HEK293 (cell line): Measurements from ENCODE around the gene FAM83C.

Source experiments
- CTCF ChIA-PET: fragments of 350-600 bp; formaldehyde crosslinking; extraction: SDS; loops from one replicate; lab custom pipeline; 2021; ENCODE audit warnings: antibody characterized with exemption; lab: Yijun Ruan, JAX
- POLR2A ChIA-PET: fragments of 300-600 bp; formaldehyde crosslinking; extraction: SDS; loops from one replicate; lab custom pipeline; 2020; ENCODE audit warnings: antibody characterized with exemption, inconsistent platforms; lab: Yijun Ruan, JAX
- H3K27ac ChIP-seq: fragments of 200-500 bp; sonication (Bioruptor generic); 2 replicates; pipeline ENCODE4 v1.5.1; 2014; ENCODE audit warnings: low read depth, low read length, control low read depth, inconsistent platforms; ENCODE audit errors: extremely low read depth
- H3K36me3 ChIP-seq, 2 experiments: fragments of 200-500 bp in 1 of 2; sonication (Bioruptor generic) in 1 of 2; 1 replicate in 1 of 2; 2 replicates in 1 of 2; pipeline ENCODE4 v1.5.1; 2014 to 2017; ENCODE audit warnings: inconsistent platforms in 2 of 2, low read length in 2 of 2; ENCODE audit not compliant: control insufficient read depth in 2 of 2, insufficient read depth in 1 of 2
- H3K4me1 ChIP-seq: fragments of 200-500 bp; sonication (Bioruptor generic); 2 replicates; pipeline ENCODE4 v1.5.1; 2014; ENCODE audit warnings: mild to moderate bottlenecking, low read length, inconsistent platforms; ENCODE audit not compliant: control insufficient read depth, insufficient read depth
- H3K4me3 ChIP-seq: 2 replicates; pipeline ENCODE4 v1.5.1; 2011; ENCODE audit warnings: low read depth, mild to moderate bottlenecking, control low read depth, low read length, moderate library complexity
- H3K9me3 ChIP-seq: fragments of 200-500 bp; sonication (Bioruptor generic); 2 replicates; pipeline ENCODE4 v1.5.1; 2014; ENCODE audit warnings: low read depth, low read length, inconsistent platforms; ENCODE audit not compliant: control insufficient read depth, insufficient read depth
- HOXD13 ChIP-seq: sonication (generic); formaldehyde crosslinking; IDR thresholded peaks from 2 replicates; pipeline ENCODE4 v1.8.0; 2022; ENCODE audit warnings: missing genetic modification reagents, borderline replicate concordance
- MZF1 ChIP-seq: fragments of 450-650 bp; formaldehyde crosslinking; IDR thresholded peaks from 2 replicates; pipeline ENCODE4 v1.5.1; 2017; ENCODE audit warnings: missing biosample characterization, missing genetic modification characterization, borderline replicate concordance
- SCRT2 ChIP-seq: fragments of 450-650 bp; formaldehyde crosslinking; IDR thresholded peaks from 2 replicates; pipeline ENCODE4 v1.5.1; 2016; ENCODE audit warnings: missing biosample characterization, missing genetic modification characterization
- YY2 ChIP-seq: fragments of 450-650 bp; formaldehyde crosslinking; IDR thresholded peaks from 2 replicates; pipeline ENCODE4 v1.5.1; 2016; ENCODE audit warnings: missing biosample characterization, missing genetic modification characterization
- ZBTB11 ChIP-seq: fragments of 450-650 bp; formaldehyde crosslinking; conservative IDR thresholded peaks from 2 replicates; pipeline ENCODE4 v1.5.1; 2016; ENCODE audit warnings: low read depth, missing biosample characterization, missing genetic modification characterization
- ZEB2 ChIP-seq: fragments of 450-650 bp; formaldehyde crosslinking; IDR thresholded peaks from 2 replicates; pipeline ENCODE4 v1.5.1; 2016; ENCODE audit warnings: missing biosample characterization, missing genetic modification characterization
- ZFP69B ChIP-seq: fragments of 450-650 bp; formaldehyde crosslinking; IDR thresholded peaks from 2 replicates; pipeline ENCODE4 v1.5.1; 2016; ENCODE audit warnings: missing biosample characterization, missing genetic modification characterization
- ZNF112 ChIP-seq: fragments of 450-650 bp; formaldehyde crosslinking; IDR thresholded peaks from 2 replicates; pipeline ENCODE4 v1.5.0; 2017; ENCODE audit warnings: missing biosample characterization, missing genetic modification characterization
- ZNF121 ChIP-seq: fragments of 450-650 bp; formaldehyde crosslinking; IDR thresholded peaks from 2 replicates; pipeline ENCODE4 v1.5.1; 2016; ENCODE audit warnings: missing biosample characterization, missing genetic modification characterization
- ZNF133 ChIP-seq: fragments of 450-650 bp; formaldehyde crosslinking; IDR thresholded peaks from 2 replicates; pipeline ENCODE4 v1.5.1; 2016; ENCODE audit warnings: missing biosample characterization, missing genetic modification characterization
- ZNF18 ChIP-seq: fragments of 450-650 bp; formaldehyde crosslinking; IDR thresholded peaks from 2 replicates; pipeline ENCODE4 v1.5.1; 2016; ENCODE audit warnings: missing biosample characterization, missing genetic modification characterization
- ZNF274 ChIP-seq, 2 experiments: fragments of 200-500 bp in 1 of 2; fragments of 450-650 bp in 1 of 2; sonication (Bioruptor generic) in 1 of 2; formaldehyde crosslinking in 1 of 2; IDR thresholded peaks; 2 replicates each; pipeline versions ENCODE4 v1.5.1 to v1.6.1; 2014 to 2016; ENCODE audit warnings: borderline replicate concordance in 1 of 2, inconsistent platforms in 1 of 2, low read length in 1 of 2, missing biosample characterization in 1 of 2, missing genetic modification characterization in 1 of 2
- ZNF362 ChIP-seq: fragments of 450-650 bp; formaldehyde crosslinking; IDR thresholded peaks from 2 replicates; pipeline ENCODE4 v1.5.1; 2016; ENCODE audit warnings: missing biosample characterization, missing genetic modification characterization
- ZNF391 ChIP-seq: fragments of 450-650 bp; formaldehyde crosslinking; IDR thresholded peaks from 2 replicates; pipeline ENCODE4 v1.5.1; 2016; ENCODE audit warnings: low read depth, missing biosample characterization, missing genetic modification characterization, borderline replicate concordance
- ZNF488 ChIP-seq: fragments of 450-650 bp; formaldehyde crosslinking; IDR thresholded peaks from 2 replicates; pipeline ENCODE4 v1.5.1; 2016; ENCODE audit warnings: missing biosample characterization, missing genetic modification characterization
- ZNF600 ChIP-seq: fragments of 450-650 bp; formaldehyde crosslinking; IDR thresholded peaks from 2 replicates; pipeline ENCODE4 v1.5.1; 2016; ENCODE audit warnings: missing biosample characterization, missing genetic modification characterization
- ZNF677 ChIP-seq: fragments of 450-650 bp; IDR thresholded peaks from 2 replicates; pipeline ENCODE4 v1.5.0; 2018; ENCODE audit warnings: missing biosample characterization, mild to moderate bottlenecking, missing genetic modification characterization, moderate library complexity
- ZNF701 ChIP-seq: fragments of 450-650 bp; formaldehyde crosslinking; IDR thresholded peaks from 2 replicates; pipeline ENCODE4 v1.5.1; 2016; ENCODE audit warnings: missing biosample characterization, missing genetic modification characterization
- ZNF843 ChIP-seq: fragments of 450-650 bp; formaldehyde crosslinking; IDR thresholded peaks from 2 replicates; pipeline ENCODE4 v1.5.1; 2016; ENCODE audit warnings: missing biosample characterization, missing genetic modification characterization
- ZSCAN4 ChIP-seq: fragments of 450-650 bp; formaldehyde crosslinking; IDR thresholded peaks from 2 replicates; pipeline ENCODE4 v1.5.1; 2017; ENCODE audit warnings: missing biosample characterization, missing genetic modification characterization

The FAM83C gene

GRCh38 chr20:35291654-35292503, at the start of gene FAM83C:
Gene FAM83C, minus strand, starts transcription at chr20:35292425. Its CDS starts 121 bp downstream, at chr20:35292304.
- Histone ChIP-seq H3K9me3 (no peaks in the 10 kb centered on the region), H3K27ac (no peak within 1 kb of the TSS; the same call in 1 of the 2 replicates), H3K4me1 (no peaks in the 10 kb centered on the region), H3K4me3 (no peak within 1 kb of the TSS), H3K36me3 (no peaks in the 10 kb centered on the region)
- ChIA-PET CTCF (interaction anchor here (1.7 kb wide), 1 partner anchor 11 kb away, joined by 6 read pairs; no protein-coding TSS in a partner anchor), POLR2A (no interaction called here)
- TF ChIP-seq ZNF391 (tag by site-specific recombination) (no peak), ZNF843 (no peak), ZNF488 (no peak), ZNF274 (IDR thresholded peaks at IDR 0.05; ENCODE audit: low read length) (no peak), ZNF274 (tag by site-specific recombination; IDR thresholded peaks at IDR 0.05; ENCODE audit: borderline replicate concordance) (no peak), ZNF362 (tag by site-specific recombination) (no peak), ZNF701 (no peak), MZF1 (tag by site-specific recombination) (no peak), ZEB2 (tag by site-specific recombination) (no peak), ZNF18 (no peak), SCRT2 (tag by site-specific recombination) (no peak)

- H3K36me3 ChIP-seq = peaks cover 0 to 30% of the 10 kb centered on the region in 2 experiments; a peak in 1 of 3 replicates
- no peak for TF ChIP-seq ZNF112
- TF ChIP-seq HOXD13 (CRISPR knock-in tag) = no peak
- TF ChIP-seq YY2 (tag by site-specific recombination) = no peak
- no peak for TF ChIP-seq ZNF121 (tag by site-specific recombination)
- no peak for TF ChIP-seq ZFP69B
- no peak for TF ChIP-seq ZNF600 (tag by site-specific recombination)
- TF ChIP-seq ZSCAN4 (tag by site-specific recombination) = no peak
- TF ChIP-seq ZNF133 (tag by site-specific recombination) = no peak
- no peak for TF ChIP-seq ZNF677 (tag by site-specific recombination)
- TF ChIP-seq ZBTB11 (tag by site-specific recombination) = no peak
- no peaks in the 10 kb centered on the region for H3K9me3 ChIP-seq
- H3K27ac ChIP-seq = no peak overlapping the region
- no peak overlapping the region for H3K4me3 ChIP-seq
- peaks cover 4% of the 10 kb centered on the region; the same call in 1 of the 2 replicates for H3K4me1 ChIP-seq
- CTCF ChIA-PET = interaction anchor here (1.0 to 2.3 kb wide), 6 partner anchors 10 to 98 kb away, joined by 3 to 10 read pairs (median 5); no protein-coding TSS in a partner anchor
- POLR2A ChIA-PET = interaction anchor here (1.0 kb wide), 1 partner anchor 20 kb away, joined by 3 read pairs; no protein-coding TSS in a partner anchor
Observed at GRCh38 chr20:35341366-35342028, 49.3 kb upstream of the FAM83C start.
